Hepatocyte (in vitro differentiated cells): ENCODE measurements around the gene LDLR. TPM values are rescaled to one million over a fixed set of nuclear protein-coding genes. Genes with fewer than 3 reads are reported as not detected.
"Not testable (repeated sequence)": the region's sequence is repeated elsewhere in the genome, so short reads cannot be mapped to it uniquely, and the experiment has no call there.

Experiments used
- DNase-seq: peaks from one replicate; pipeline ENCODE4 v3.0.0-alpha.2; 2016; ENCODE audit warnings: low spot score
- H2AFZ ChIP-seq: fragments of 200-600 bp; sonication (generic); 2 replicates; pipeline ENCODE4 v1.6.0; 2016; ENCODE audit warnings: antibody characterized with exemption, mild to moderate bottlenecking
- H3K27ac ChIP-seq: fragments of 200-600 bp; sonication (generic); 2 replicates; pipeline ENCODE4 v1.5.1; 2016; ENCODE audit warnings: mild to moderate bottlenecking
- H3K27me3 ChIP-seq: fragments of 200-600 bp; sonication (generic); 2 replicates; pipeline ENCODE4 v1.6.1; 2016
- H3K36me3 ChIP-seq: fragments of 200-600 bp; sonication (generic); replicated peaks from 2 replicates; pipeline ENCODE4 v1.5.1; 2016; ENCODE audit warnings: low read depth; ENCODE audit not compliant: insufficient read depth
- H3K4me1 ChIP-seq: fragments of 200-600 bp; sonication (generic); 2 replicates; pipeline ENCODE4 v1.5.1; 2016; ENCODE audit warnings: mild to moderate bottlenecking, moderate library complexity; ENCODE audit not compliant: insufficient read depth
- H3K4me2 ChIP-seq: fragments of 200-600 bp; sonication (generic); 2 replicates; pipeline ENCODE4 v1.6.0; 2016
- H3K4me3 ChIP-seq: fragments of 200-600 bp; sonication (generic); 2 replicates; pipeline ENCODE4 v1.5.1; 2016; ENCODE audit warnings: mild to moderate bottlenecking
- H3K79me2 ChIP-seq: fragments of 200-600 bp; sonication (generic); 2 replicates; pipeline ENCODE4 v1.6.0; 2017; ENCODE audit warnings: mild to moderate bottlenecking
- H3K9me2 ChIP-seq: fragments of 200-600 bp; sonication (generic); replicated peaks from 2 replicates; pipeline ENCODE4 v1.6.0; 2017; ENCODE audit warnings: mild to moderate bottlenecking; ENCODE audit not compliant: insufficient read depth
- H3K9me3 ChIP-seq: fragments of 200-600 bp; sonication (generic); 2 replicates; pipeline ENCODE4 v1.5.1; 2016; ENCODE audit warnings: low read depth, mild to moderate bottlenecking
- H4K20me1 ChIP-seq: fragments of 200-600 bp; sonication (generic); 2 replicates; pipeline ENCODE4 v1.6.0; 2016; ENCODE audit warnings: mild to moderate bottlenecking; ENCODE audit not compliant: insufficient read depth, poor library complexity, severe bottlenecking
- EZH2 ChIP-seq: fragments of 200-600 bp; sonication (generic); IDR thresholded peaks from 2 replicates; pipeline ENCODE4 v1.6.1; 2016; ENCODE audit warnings: antibody characterized with exemption, mild to moderate bottlenecking, borderline replicate concordance
- EZH2phosphoT487 ChIP-seq: fragments of 200-600 bp; sonication (generic); IDR thresholded peaks from one replicate; pipeline ENCODE4 v1.6.1; 2018; ENCODE audit warnings: antibody characterized with exemption, mild to moderate bottlenecking, low read depth, moderate library complexity; ENCODE audit not compliant: unreplicated experiment, severe bottlenecking
- WGBS: methylation state at CpG from one replicate; pipeline ENCODE4 v1.1.6; 2016; ENCODE audit warnings: low lambda C conversion rate; ENCODE audit errors: missing lambda C conversion rate; 5-methylcytosine and 5-hydroxymethylcytosine counted together
- polyA plus RNA-seq: library from polyadenylated mRNA; unstranded; fragments of >200 nt; fragmentation: Nextera tagmentation; extraction: Ambion mirVana; gene quantifications from 2 replicates; pipeline ENCODE4 v1.2.1, GENCODE V29; 2016
- total RNA-seq: library from RNA; depleted of rRNA; stranded (reverse); fragments of >200 nt; gene quantifications from 2 replicates; pipeline ENCODE4 v1.2.3, GENCODE V29; 2014
- TF ChIP-seq, protein P1 (sequence below): fragments of 200-600 bp; sonication (generic); IDR thresholded peaks from 2 replicates; pipeline ENCODE4 v1.5.1; 2016; ENCODE audit warnings: antibody characterized with exemption, mild to moderate bottlenecking; ENCODE audit not compliant: poor library complexity

Gene LDLR
- total and polyA plus RNA-seq, 2 experiments from 2014 or later = 123 to 126 TPM

DNA sequence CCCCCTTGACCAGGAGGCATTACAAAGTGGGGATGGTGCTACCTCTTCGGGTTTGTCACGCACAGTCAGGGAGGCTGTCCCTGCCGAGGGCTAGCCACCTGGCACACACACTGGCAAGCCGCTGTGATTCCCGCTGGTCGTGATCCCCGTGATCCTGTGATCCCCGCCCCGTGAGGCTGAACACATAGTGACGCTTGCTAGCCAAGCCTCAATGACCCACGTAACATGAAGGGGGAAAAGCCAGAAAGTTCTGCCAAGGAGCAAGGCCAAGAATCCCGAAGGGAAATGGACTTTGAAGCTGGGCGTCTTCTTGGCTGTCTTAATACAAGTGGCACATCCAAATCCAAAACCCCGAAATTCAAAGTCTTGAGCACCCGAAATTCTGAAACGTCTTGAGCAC lies 13.7 kb downstream of the LDLR start:
- Histone ChIP-seq H3K79me2 (peaks cover 82% of the 10 kb centered on the region), H3K4me2 (no peak overlapping the region), H3K9me2 (no peaks in the 10 kb centered on the region), H3K9me3 (no peaks in the 10 kb centered on the region), H3K4me3 (no peak overlapping the region), H3K36me3 (no peaks in the 10 kb centered on the region), H2AFZ (no peak overlapping the region), H4K20me1 (peaks cover 87% of the 10 kb centered on the region), H3K27ac (no peak overlapping the region), H3K27me3 (no peaks in the 10 kb centered on the region), H3K4me1 (no peaks in the 10 kb centered on the region)
- no peak for DNase-seq
- 96% methylated on average over 16 of the region's 16 CpGs for WGBS
- TF ChIP-seq, protein P1, sequence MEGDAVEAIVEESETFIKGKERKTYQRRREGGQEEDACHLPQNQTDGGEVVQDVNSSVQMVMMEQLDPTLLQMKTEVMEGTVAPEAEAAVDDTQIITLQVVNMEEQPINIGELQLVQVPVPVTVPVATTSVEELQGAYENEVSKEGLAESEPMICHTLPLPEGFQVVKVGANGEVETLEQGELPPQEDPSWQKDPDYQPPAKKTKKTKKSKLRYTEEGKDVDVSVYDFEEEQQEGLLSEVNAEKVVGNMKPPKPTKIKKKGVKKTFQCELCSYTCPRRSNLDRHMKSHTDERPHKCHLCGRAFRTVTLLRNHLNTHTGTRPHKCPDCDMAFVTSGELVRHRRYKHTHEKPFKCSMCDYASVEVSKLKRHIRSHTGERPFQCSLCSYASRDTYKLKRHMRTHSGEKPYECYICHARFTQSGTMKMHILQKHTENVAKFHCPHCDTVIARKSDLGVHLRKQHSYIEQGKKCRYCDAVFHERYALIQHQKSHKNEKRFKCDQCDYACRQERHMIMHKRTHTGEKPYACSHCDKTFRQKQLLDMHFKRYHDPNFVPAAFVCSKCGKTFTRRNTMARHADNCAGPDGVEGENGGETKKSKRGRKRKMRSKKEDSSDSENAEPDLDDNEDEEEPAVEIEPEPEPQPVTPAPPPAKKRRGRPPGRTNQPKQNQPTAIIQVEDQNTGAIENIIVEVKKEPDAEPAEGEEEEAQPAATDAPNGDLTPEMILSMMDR = no peak
- no peak for TF ChIP-seq EZH2phosphoT487
- TF ChIP-seq EZH2 = no peak

DNA sequence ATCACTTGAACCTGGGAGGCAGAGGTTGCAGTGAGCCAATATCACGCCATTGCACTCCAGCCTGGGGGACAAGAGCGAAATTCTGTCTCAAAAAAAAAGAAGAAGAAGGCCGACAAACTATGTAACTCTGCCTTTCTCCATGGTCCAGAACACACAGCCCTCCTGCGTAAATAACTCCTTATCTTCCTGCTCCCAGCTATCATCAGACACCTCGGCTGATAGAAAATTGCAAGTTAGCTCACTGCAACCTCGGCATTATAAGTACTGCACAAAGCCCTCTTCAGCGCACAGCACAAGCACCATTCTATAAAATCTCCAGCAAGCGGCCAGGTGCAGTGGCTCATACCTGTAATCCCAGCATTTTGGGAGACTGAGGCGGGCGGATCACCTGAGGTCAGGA lies 14.4 kb downstream of the LDLR start:
- not testable (repeated sequence) for H3K27ac ChIP-seq, H3K4me3 ChIP-seq, H2AFZ ChIP-seq, H3K4me2 ChIP-seq, DNase-seq, H3K36me3 ChIP-seq, H3K9me3 ChIP-seq, H3K27me3 ChIP-seq, H3K4me1 ChIP-seq, H3K9me2 ChIP-seq
- WGBS = 78% methylated on average over 10 of the region's 10 CpGs
- H3K79me2 ChIP-seq = peaks cover 80% of the 10 kb centered on the region
- peaks cover 84% of the 10 kb centered on the region for H4K20me1 ChIP-seq

DNA sequence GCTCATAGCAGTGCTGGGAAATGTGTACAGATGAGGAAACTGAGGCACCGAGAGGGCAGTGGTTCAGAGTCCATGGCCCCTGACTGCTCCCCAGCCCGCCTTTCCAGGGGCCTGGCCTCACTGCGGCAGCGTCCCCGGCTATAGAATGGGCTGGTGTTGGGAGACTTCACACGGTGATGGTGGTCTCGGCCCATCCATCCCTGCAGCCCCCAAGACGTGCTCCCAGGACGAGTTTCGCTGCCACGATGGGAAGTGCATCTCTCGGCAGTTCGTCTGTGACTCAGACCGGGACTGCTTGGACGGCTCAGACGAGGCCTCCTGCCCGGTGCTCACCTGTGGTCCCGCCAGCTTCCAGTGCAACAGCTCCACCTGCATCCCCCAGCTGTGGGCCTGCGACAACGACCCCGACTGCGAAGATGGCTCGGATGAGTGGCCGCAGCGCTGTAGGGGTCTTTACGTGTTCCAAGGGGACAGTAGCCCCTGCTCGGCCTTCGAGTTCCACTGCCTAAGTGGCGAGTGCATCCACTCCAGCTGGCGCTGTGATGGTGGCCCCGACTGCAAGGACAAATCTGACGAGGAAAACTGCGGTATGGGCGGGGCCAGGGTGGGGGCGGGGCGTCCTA lies 15.9 kb downstream of the LDLR start:
- H3K27ac ChIP-seq = no peak overlapping the region
- WGBS = 98% methylated on average over 36 of the region's 36 CpGs
- H3K36me3 ChIP-seq = no peaks in the 10 kb centered on the region

DNA sequence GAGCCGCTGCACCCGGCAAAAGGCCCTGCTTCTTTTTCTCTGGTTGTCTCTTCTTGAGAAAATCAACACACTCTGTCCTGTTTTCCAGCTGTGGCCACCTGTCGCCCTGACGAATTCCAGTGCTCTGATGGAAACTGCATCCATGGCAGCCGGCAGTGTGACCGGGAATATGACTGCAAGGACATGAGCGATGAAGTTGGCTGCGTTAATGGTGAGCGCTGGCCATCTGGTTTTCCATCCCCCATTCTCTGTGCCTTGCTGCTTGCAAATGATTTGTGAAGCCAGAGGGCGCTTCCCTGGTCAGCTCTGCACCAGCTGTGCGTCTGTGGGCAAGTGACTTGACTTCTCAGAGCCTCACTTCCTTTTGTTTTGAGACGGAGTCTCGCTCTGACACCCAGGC lies 17.2 kb downstream of the LDLR start:
- no peak overlapping the region for H2AFZ ChIP-seq
- H3K79me2 ChIP-seq = peaks cover 69% of the 10 kb centered on the region
- H3K27me3 ChIP-seq = no peaks in the 10 kb centered on the region
- H3K36me3 ChIP-seq = no peaks in the 10 kb centered on the region
- H3K9me2 ChIP-seq = no peaks in the 10 kb centered on the region
- H3K9me3 ChIP-seq = no peaks in the 10 kb centered on the region
- no peak overlapping the region for H3K4me3 ChIP-seq
- peaks cover 72% of the 10 kb centered on the region for H4K20me1 ChIP-seq
- H3K4me1 ChIP-seq = no peaks in the 10 kb centered on the region
- no peak overlapping the region for H3K4me2 ChIP-seq
- DNase-seq = no peak
- 75% methylated on average over 13 of the region's 13 CpGs for WGBS
- no peak overlapping the region for H3K27ac ChIP-seq
- TF ChIP-seq, protein P1 = no peak

More for the DNA sequence above, 15.9 kb downstream of the LDLR start:
- no peaks in the 10 kb centered on the region for H3K27me3 ChIP-seq
- H3K9me2 ChIP-seq = no peaks in the 10 kb centered on the region
- no peak overlapping the region for H3K4me2 ChIP-seq
- H3K4me1 ChIP-seq = no peaks in the 10 kb centered on the region
- H4K20me1 ChIP-seq = peaks cover 78% of the 10 kb centered on the region
- no peak overlapping the region for H2AFZ ChIP-seq
- H3K79me2 ChIP-seq = peaks cover 76% of the 10 kb centered on the region
- TF ChIP-seq EZH2phosphoT487 = no peak
- TF ChIP-seq EZH2 = no peak
- TF ChIP-seq, protein P1 = no peak
- no peak overlapping the region for H3K4me3 ChIP-seq
- no peak for DNase-seq
- no peaks in the 10 kb centered on the region for H3K9me3 ChIP-seq
